ENCODE results near the gene FRMPD4. TPM values are rescaled to one million over a fixed set of nuclear protein-coding genes. Genes with fewer than 3 reads are reported as not detected.

Gene FRMPD4
- total RNA-seq, result under 1 TPM in 3 of 4 donors, not detected in 1; under 0.01 to 0.39 (median 0.30) TPM

DNA sequence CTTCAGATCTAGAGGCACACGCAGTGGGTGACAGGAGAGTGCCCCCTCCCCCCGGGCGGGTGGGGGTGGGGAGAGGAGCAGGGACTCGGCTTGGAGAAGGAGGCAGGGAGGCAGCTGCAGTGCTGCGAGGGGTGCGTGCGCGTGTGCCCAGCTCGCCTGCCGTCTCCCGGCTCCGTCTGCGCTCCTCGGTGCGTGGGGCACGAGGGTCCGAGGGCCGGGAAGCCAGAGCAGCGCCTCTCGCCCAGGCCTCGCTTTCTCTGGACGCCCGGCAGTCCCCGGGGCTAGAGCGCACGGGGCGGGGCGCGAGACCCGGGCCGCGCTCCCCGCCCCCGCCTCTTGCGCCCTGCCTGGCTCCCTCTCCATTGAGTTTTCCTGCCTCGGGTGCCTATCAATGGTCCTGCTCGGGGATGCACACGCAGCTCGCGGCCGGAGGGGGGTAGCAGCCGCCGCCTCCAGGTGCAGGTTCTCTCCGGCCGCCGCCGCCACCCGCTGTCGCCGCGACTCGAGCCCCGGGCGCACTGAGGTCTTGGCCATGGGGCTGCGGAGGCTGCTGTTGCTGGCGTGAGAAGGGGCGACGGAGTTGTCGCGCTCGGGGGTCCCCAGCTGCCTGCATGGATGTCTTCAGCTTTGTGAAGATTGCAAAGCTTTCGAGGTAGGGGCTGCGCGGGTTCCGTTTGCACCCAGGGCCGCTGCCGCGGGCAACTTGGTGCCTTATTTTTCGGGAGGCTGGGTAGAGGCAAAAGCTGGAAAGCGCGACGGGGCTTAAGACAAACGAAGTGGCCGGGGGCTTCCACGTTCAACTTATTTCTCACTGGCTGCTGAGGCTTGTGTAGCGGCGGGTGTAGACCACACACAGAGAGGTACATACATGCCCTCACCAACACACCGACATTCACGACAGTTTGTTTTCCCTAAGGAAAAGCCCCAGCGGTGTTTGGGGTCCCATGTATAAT is at the start of gene FRMPD4:
Gene FRMPD4 (plus strand): TSS at position 113 of the 953 bp plus-strand sequence. CDS start 499 bp downstream, at position 612.
- TF ChIP-seq, protein P1, sequence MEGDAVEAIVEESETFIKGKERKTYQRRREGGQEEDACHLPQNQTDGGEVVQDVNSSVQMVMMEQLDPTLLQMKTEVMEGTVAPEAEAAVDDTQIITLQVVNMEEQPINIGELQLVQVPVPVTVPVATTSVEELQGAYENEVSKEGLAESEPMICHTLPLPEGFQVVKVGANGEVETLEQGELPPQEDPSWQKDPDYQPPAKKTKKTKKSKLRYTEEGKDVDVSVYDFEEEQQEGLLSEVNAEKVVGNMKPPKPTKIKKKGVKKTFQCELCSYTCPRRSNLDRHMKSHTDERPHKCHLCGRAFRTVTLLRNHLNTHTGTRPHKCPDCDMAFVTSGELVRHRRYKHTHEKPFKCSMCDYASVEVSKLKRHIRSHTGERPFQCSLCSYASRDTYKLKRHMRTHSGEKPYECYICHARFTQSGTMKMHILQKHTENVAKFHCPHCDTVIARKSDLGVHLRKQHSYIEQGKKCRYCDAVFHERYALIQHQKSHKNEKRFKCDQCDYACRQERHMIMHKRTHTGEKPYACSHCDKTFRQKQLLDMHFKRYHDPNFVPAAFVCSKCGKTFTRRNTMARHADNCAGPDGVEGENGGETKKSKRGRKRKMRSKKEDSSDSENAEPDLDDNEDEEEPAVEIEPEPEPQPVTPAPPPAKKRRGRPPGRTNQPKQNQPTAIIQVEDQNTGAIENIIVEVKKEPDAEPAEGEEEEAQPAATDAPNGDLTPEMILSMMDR (IDR thresholded peaks at IDR 0.05), result no peak
- no peak for TF ChIP-seq EP300 (IDR thresholded peaks at IDR 0.05)
- no peak for TF ChIP-seq POLR2A (IDR thresholded peaks at IDR 0.05)
- Histone ChIP-seq H3K27me3 (peaks cover 0 to 18% of the 10 kb centered on the region in 2 donors), H3K4me3 (peak within 1 kb of the TSS in 2 of 4 donors; percentile 3 to 44), H3K9me3 (no peaks in the 10 kb centered on the region), H3K36me3 (no peaks in the 10 kb centered on the region), H3K4me1 (no peaks in the 10 kb centered on the region), H3K27ac (no peak within 1 kb of the TSS)
- WGBS, 2 donors, result 21 to 25% methylated on average over 21 to 52 of the region's 80 CpGs
- no peak for DNase-seq (ENCODE audit: low spot score in 2 of 2)

DNA sequence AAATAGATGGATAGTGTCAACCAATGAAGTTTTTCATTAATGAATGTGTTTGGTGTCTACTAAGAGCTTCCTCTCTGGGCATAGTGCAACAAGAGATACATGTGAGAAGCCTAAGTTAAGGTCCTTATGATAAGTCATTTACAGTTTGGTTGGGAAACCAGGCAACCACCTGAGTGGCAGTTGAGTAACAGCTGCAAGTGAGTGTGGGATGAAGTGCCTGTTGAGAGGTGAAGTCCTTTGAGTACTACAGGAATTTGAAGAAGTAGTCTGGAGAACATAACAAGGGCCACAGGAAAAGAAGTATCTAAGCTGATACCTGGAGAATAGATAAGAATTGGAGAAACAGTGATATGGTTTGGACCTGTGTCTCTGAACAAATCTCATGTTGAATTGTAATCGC is 48.5 kb upstream of the FRMPD4 start:
- H3K27me3 ChIP-seq, result no peaks in the 10 kb centered on the region

DNA sequence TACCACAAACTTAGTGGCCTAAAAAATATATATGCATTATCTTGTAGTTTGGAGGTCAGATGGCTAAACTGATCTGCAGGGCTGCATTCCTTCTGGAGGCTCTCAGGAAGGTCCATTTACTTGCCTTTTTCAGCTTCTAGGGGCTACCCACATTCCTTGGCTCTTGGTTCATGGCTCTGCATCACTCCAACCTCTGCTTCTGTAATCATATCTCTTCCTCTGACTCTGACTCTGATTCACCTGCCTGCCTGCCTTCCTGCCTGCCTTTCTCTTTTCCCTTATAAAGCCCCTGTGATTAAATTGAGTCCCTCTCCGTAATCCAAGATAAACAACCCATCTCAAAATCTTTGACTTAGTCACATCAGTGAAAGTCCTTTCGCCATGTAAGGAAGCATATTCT is 25.0 kb upstream of the FRMPD4 start:
- H3K27ac ChIP-seq, result no peak overlapping the region
- TF ChIP-seq POLR2A (IDR thresholded peaks at IDR 0.05) (no peak), EP300 (IDR thresholded peaks at IDR 0.05) (no peak)
- TF ChIP-seq, protein P1 (IDR thresholded peaks at IDR 0.05), result no peak
- no peak overlapping the region for H3K4me3 ChIP-seq
- H3K9me3 ChIP-seq, result no peaks in the 10 kb centered on the region
- H3K27me3 ChIP-seq, result no peaks in the 10 kb centered on the region
- 84 to 86% methylated on average over 2 of the region's 2 CpGs for WGBS, 2 donors
- no peak for DNase-seq (ENCODE audit: low spot score in 2 of 2)
- no peaks in the 10 kb centered on the region for H3K4me1 ChIP-seq
- H3K36me3 ChIP-seq, result no peaks in the 10 kb centered on the region

More for the DNA sequence above, 48.5 kb upstream of the FRMPD4 start:
- H3K36me3 ChIP-seq, result no peaks in the 10 kb centered on the region
- WGBS, 2 donors, result 86 to 87% methylated on average over 1 of the region's 1 CpG
- no peak overlapping the region for H3K4me3 ChIP-seq
- DNase-seq (ENCODE audit: low spot score in 2 of 2), result no peak
- no peaks in the 10 kb centered on the region for H3K4me1 ChIP-seq
- H3K9me3 ChIP-seq, result no peaks in the 10 kb centered on the region
- TF ChIP-seq POLR2A (IDR thresholded peaks at IDR 0.05) (no peak), EP300 (IDR thresholded peaks at IDR 0.05) (no peak)
- TF ChIP-seq, protein P1 (IDR thresholded peaks at IDR 0.05), result no peak
- no peak overlapping the region for H3K27ac ChIP-seq

- no peaks in the 10 kb centered on the region for H3K27me3 ChIP-seq
- H3K9me3 ChIP-seq, result no peaks in the 10 kb centered on the region
- 45 to 56% methylated on average over 1 to 2 of the region's 2 CpGs for WGBS, 2 donors
- DNase-seq (ENCODE audit: low spot score in 2 of 2), result no peak
- H3K4me1 ChIP-seq, result no peaks in the 10 kb centered on the region
- TF ChIP-seq EP300 (IDR thresholded peaks at IDR 0.05), result no peak
- TF ChIP-seq POLR2A (IDR thresholded peaks at IDR 0.05), result no peak
- TF ChIP-seq, protein P1 (IDR thresholded peaks at IDR 0.05), result no peak
- H3K4me3 ChIP-seq, result no peak overlapping the region
- no peaks in the 10 kb centered on the region for H3K36me3 ChIP-seq
- no peak overlapping the region for H3K27ac ChIP-seq
These were observed 22.9 kb upstream of the FRMPD4 start for GRCh38 chrX:12115377-12115776.

- no peaks in the 10 kb centered on the region for H3K36me3 ChIP-seq
- H3K4me1 ChIP-seq, result no peaks in the 10 kb centered on the region
- no peak overlapping the region for H3K4me3 ChIP-seq
- TF ChIP-seq, protein P1 (IDR thresholded peaks at IDR 0.05), result no peak
- TF ChIP-seq POLR2A (IDR thresholded peaks at IDR 0.05) (no peak), EP300 (IDR thresholded peaks at IDR 0.05) (no peak)
- no peak for DNase-seq (ENCODE audit: low spot score in 2 of 2)
- 77 to 82% methylated on average over 3 of the region's 3 CpGs for WGBS, 2 donors
- no peaks in the 10 kb centered on the region for H3K9me3 ChIP-seq
- H3K27me3 ChIP-seq, result no peaks in the 10 kb centered on the region
- no peak overlapping the region for H3K27ac ChIP-seq
These were observed 20.1 kb upstream of the FRMPD4 start for GRCh38 chrX:12118134-12118533.

Measured in tibial nerve (tissue), 4 donors.